ENCODE results near the gene BCAR1. TPM values are rescaled to one million over a fixed set of nuclear protein-coding genes. Genes with fewer than 3 reads are reported as not detected.
A peak's percentile ranks its signal among the peaks of the same experiment; 100 is the strongest.

BCAR1 gene
- total and polyA plus RNA-seq, 2 of the 13 experiments (the other 11 are each of a cell fraction or from before 2014, with no cell fraction given) = 48.1 to 51.7 TPM

DNA sequence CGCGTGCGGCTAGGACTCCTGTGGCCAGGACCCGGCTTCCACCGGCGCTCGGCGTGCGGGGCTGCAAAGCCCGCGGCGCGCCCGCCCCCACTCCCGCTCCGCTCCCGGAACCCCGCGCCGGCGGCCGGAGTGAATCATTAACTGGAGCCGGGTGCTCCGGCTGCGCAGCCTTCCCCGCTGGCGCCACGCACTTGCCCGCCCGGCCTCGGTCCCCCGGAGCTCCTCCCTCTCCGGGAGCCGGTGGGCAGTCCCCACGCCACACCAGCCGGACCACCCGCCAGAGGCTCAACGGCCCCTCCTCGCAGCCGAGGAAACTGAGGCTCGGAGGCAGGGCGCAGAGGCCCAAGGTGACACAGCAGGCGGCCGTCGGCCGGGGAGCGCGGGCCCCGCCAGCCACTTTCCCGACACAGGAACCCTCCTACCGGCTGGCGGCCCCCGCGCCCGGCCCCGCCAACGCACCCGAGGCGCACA, 580 bp downstream of the BCAR1 start (continued):
- no peak for TF ChIP-seq ZNF83 (CRISPR knock-in tag; IDR thresholded peaks at IDR 0.05; ENCODE audit: borderline replicate concordance)
- peak; percentile 68; the same call in 1 of the 2 replicates for TF ChIP-seq ZNF670 (CRISPR knock-in tag; IDR thresholded peaks at IDR 0.05; ENCODE audit: borderline replicate concordance)
- TF ChIP-seq ZSCAN20 (CRISPR knock-in tag; IDR thresholded peaks at IDR 0.05; ENCODE audit: borderline replicate concordance) = no peak; the same call in 1 of the 2 replicates
- peak; percentile 58; the same call in 1 of the 2 replicates for TF ChIP-seq ZMYM4 (CRISPR knock-in tag; IDR thresholded peaks at IDR 0.05)
- TF ChIP-seq ZNF326 (CRISPR knock-in tag; IDR thresholded peaks at IDR 0.05; ENCODE audit: borderline replicate concordance) = peak; percentile 31; the same call in 1 of the 2 replicates
- TF ChIP-seq SIN3A (IDR thresholded peaks at IDR 0.05; ENCODE audit: borderline replicate concordance, low read depth, low read length) = peak; percentile 38; the same call in 1 of the 2 replicates
- TF ChIP-seq SMAD3 (CRISPR knock-in tag; IDR thresholded peaks at IDR 0.05) = no peak
- 0 out of 2 replicates have a peak, but pooled peaks have one; percentile 5 for TF ChIP-seq TSC22D2 (CRISPR knock-in tag; IDR thresholded peaks at IDR 0.05; ENCODE audit: borderline replicate concordance)
- TF ChIP-seq, protein P1, sequence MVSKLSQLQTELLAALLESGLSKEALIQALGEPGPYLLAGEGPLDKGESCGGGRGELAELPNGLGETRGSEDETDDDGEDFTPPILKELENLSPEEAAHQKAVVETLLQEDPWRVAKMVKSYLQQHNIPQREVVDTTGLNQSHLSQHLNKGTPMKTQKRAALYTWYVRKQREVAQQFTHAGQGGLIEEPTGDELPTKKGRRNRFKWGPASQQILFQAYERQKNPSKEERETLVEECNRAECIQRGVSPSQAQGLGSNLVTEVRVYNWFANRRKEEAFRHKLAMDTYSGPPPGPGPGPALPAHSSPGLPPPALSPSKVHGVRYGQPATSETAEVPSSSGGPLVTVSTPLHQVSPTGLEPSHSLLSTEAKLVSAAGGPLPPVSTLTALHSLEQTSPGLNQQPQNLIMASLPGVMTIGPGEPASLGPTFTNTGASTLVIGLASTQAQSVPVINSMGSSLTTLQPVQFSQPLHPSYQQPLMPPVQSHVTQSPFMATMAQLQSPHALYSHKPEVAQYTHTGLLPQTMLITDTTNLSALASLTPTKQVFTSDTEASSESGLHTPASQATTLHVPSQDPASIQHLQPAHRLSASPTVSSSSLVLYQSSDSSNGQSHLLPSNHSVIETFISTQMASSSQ (IDR thresholded peaks at IDR 0.05; ENCODE audit: low read depth) = peak; percentile 67; the same call in 1 of the 2 replicates
- TF ChIP-seq, protein P1 (CRISPR knock-in tag; IDR thresholded peaks at IDR 0.05; ENCODE audit: borderline replicate concordance) = peak; percentile 99
- TF ChIP-seq FOSL2 (CRISPR knock-in tag; IDR thresholded peaks at IDR 0.05) = peak; percentile 72
- TF ChIP-seq ZNF878 (CRISPR knock-in tag; IDR thresholded peaks at IDR 0.05) = peak; percentile 6; the same call in 1 of the 2 replicates
- no peak for TF ChIP-seq SIX4 (CRISPR knock-in tag; IDR thresholded peaks at IDR 0.05)
- TF ChIP-seq ZSCAN22 (CRISPR knock-in tag; IDR thresholded peaks at IDR 0.05) = 0 out of 2 replicates have a peak, but pooled peaks have one; percentile 61
- 0 out of 2 replicates have a peak, but pooled peaks have one; percentile 87 for TF ChIP-seq GLI4 (CRISPR knock-in tag; IDR thresholded peaks at IDR 0.05; ENCODE audit: borderline replicate concordance)
- no peak for TF ChIP-seq NCOR1 (IDR thresholded peaks at IDR 0.05; ENCODE audit: borderline replicate concordance, low read length)
- TF ChIP-seq MXD4 (CRISPR knock-in tag; IDR thresholded peaks at IDR 0.05) = peak; percentile 39; the same call in 1 of the 2 replicates
- TF ChIP-seq KLF9 (CRISPR knock-in tag; IDR thresholded peaks at IDR 0.05; ENCODE audit: low read depth) = peak; percentile 56; the same call in 1 of the 2 replicates
- TF ChIP-seq ZNF773 (CRISPR knock-in tag; IDR thresholded peaks at IDR 0.05; ENCODE audit: borderline replicate concordance) = peak; percentile 84; the same call in 1 of the 2 replicates
- 0 out of 2 replicates have a peak, but pooled peaks have one; percentile 56 for TF ChIP-seq ARID2 (CRISPR knock-in tag; IDR thresholded peaks at IDR 0.05; ENCODE audit: borderline replicate concordance)
- no peak for TF ChIP-seq KLF12 (CRISPR knock-in tag; IDR thresholded peaks at IDR 0.05; ENCODE audit: borderline replicate concordance)
- TF ChIP-seq ERF (CRISPR knock-in tag; IDR thresholded peaks at IDR 0.05) = 0 out of 2 replicates have a peak, but pooled peaks have one; percentile 47
- TF ChIP-seq LCORL (IDR thresholded peaks at IDR 0.05) = no peak
- TF ChIP-seq LCORL (CRISPR knock-in tag; IDR thresholded peaks at IDR 0.05) = peak; percentile 78
- TF ChIP-seq ZNF44 (CRISPR knock-in tag; IDR thresholded peaks at IDR 0.05) = peak; percentile 86; the same call in 1 of the 2 replicates
- peak; percentile 60 for TF ChIP-seq MED1 (CRISPR knock-in tag; IDR thresholded peaks at IDR 0.05)
- TF ChIP-seq ZFX (CRISPR knock-in tag; IDR thresholded peaks at IDR 0.05; ENCODE audit: low read depth) = peak; percentile 82
- TF ChIP-seq REPIN1 (CRISPR knock-in tag; IDR thresholded peaks at IDR 0.05; ENCODE audit: borderline replicate concordance, low read depth) = peak; percentile 36; the same call in 1 of the 2 replicates
- no peak for TF ChIP-seq SYNCRIP (IDR thresholded peaks at IDR 0.05; ENCODE audit: insufficient read depth, low read depth, low read length)

Data from HepG2 (cell line).